ENCODE results near the gene GMCL1. TPM values are rescaled to one million over a fixed set of nuclear protein-coding genes. Genes with fewer than 3 reads are reported as not detected.

The GMCL1 gene
- total RNA-seq, 1 experiment from 2014 or later = 13.8 TPM

DNA sequence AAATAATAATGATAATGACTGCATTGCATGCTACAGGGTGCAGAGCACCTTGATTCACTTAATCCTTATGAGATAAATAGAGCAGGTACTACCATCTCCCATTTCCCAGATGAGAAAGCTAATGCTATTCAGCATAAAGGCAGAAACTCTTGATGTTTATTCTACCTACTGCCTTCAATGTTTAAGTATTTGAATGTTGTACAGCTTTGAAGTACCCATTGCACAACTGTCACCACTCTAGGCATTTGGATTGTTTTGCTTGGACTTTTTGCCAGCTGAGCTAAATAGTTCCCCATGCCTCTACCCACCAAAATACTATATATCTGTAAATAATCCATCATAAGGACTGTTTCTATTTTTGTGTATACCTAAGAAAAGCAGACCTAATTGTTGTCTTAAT lies 77.8 kb downstream of the GMCL1 start:
- ChIA-PET POLR2A (interaction anchor here (0.7 kb wide), 1 partner anchor 387 kb away, joined by 10 read pairs; the partner anchor contains the start of gene SNRPG), CTCF (no interaction called here)
- intact Hi-C loops (cut with micrococcal nuclease; ENCODE audit: unreplicated experiment) = no loop called here
- Histone ChIP-seq H3K27me3 (replicated peaks; ENCODE audit: control insufficient read depth, insufficient read depth, low read length) (no peaks in the 10 kb centered on the region), H3K4me3 (ENCODE audit: low read depth, low read length) (no peak overlapping the region), H3K4me1 (no peaks in the 10 kb centered on the region), H3K9me3 (no peaks in the 10 kb centered on the region), H3K36me3 (ENCODE audit: control insufficient read depth, insufficient read depth, low read length) (peaks cover 2% of the 10 kb centered on the region; the same call in 1 of the 2 replicates)
- Mint-ChIP-seq H3K4me3 (ENCODE audit: unreplicated experiment) (no peak overlapping the region), H3K4me1 (ENCODE audit: low read depth, unreplicated experiment) (peaks cover 10% of the 10 kb centered on the region), H3K36me3 (ENCODE audit: insufficient read depth, unreplicated experiment) (peaks cover 49% of the 10 kb centered on the region), H3K9me3 (ENCODE audit: unreplicated experiment) (no peaks in the 10 kb centered on the region), H3K27ac (ENCODE audit: unreplicated experiment) (no peak overlapping the region), H3K27me3 (ENCODE audit: insufficient read depth, unreplicated experiment) (no peaks in the 10 kb centered on the region)
- TF ChIP-seq, protein P1, sequence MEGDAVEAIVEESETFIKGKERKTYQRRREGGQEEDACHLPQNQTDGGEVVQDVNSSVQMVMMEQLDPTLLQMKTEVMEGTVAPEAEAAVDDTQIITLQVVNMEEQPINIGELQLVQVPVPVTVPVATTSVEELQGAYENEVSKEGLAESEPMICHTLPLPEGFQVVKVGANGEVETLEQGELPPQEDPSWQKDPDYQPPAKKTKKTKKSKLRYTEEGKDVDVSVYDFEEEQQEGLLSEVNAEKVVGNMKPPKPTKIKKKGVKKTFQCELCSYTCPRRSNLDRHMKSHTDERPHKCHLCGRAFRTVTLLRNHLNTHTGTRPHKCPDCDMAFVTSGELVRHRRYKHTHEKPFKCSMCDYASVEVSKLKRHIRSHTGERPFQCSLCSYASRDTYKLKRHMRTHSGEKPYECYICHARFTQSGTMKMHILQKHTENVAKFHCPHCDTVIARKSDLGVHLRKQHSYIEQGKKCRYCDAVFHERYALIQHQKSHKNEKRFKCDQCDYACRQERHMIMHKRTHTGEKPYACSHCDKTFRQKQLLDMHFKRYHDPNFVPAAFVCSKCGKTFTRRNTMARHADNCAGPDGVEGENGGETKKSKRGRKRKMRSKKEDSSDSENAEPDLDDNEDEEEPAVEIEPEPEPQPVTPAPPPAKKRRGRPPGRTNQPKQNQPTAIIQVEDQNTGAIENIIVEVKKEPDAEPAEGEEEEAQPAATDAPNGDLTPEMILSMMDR (IDR thresholded peaks at IDR 0.05; ENCODE audit: insufficient read depth in 1 of 2, low read depth in 1 of 2, low read length in 1 of 2, severe bottlenecking in 1 of 2, unreplicated experiment in 1 of 2) = no peak
- no peak for DNase-seq
- BruUV-seq (replicated peaks) = no TSS peak

DNA sequence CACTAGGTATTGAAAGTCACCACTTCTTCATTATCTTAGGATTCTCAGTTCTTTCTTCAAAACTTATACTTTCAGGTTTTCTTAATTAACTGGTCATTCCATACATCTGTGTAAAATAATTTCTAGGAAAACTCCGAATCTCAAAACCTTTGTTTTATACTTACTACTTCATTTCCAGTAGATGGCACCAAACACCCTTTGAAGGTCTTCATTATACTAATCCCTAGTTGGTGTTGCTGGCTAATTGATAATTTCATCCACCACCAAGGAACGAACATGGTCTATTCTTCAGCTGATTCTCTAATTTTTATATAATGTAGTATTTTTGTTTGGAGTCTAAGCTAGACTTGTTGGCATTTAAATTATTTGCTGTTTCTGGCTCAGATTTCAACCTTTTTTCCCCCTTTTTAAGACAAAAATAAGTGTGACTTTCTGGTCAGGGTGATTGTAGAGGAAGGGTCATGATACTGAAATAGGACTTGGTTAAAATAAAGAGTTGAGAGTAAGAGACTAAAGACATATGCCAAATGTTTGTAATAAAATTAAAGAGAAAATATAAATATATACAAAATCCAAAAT lies 82.6 kb downstream of the GMCL1 start:
- intact Hi-C loops (cut with micrococcal nuclease; ENCODE audit: unreplicated experiment) = loop anchor here (1.0 kb wide), 1 partner anchor 389 kb away; no protein-coding TSS in a partner anchor
- no peaks in the 10 kb centered on the region for H3K4me1 ChIP-seq
- H3K9me3 Mint-ChIP-seq (ENCODE audit: unreplicated experiment) = no peaks in the 10 kb centered on the region
- H3K36me3 ChIP-seq (ENCODE audit: control insufficient read depth, insufficient read depth, low read length) = peaks cover 2% of the 10 kb centered on the region; the same call in 1 of the 2 replicates
- H3K4me3 Mint-ChIP-seq (ENCODE audit: unreplicated experiment) = no peak overlapping the region
- TF ChIP-seq, protein P1 (IDR thresholded peaks at IDR 0.05; ENCODE audit: insufficient read depth in 1 of 2, low read depth in 1 of 2, low read length in 1 of 2, severe bottlenecking in 1 of 2, unreplicated experiment in 1 of 2) = peak; percentile 44 to 70
- no peaks in the 10 kb centered on the region for H3K27me3 Mint-ChIP-seq (ENCODE audit: insufficient read depth, unreplicated experiment)
- peak in 1 of 2 experiments; percentile 51 for DNase-seq
- H3K27me3 ChIP-seq (replicated peaks; ENCODE audit: control insufficient read depth, insufficient read depth, low read length) = no peaks in the 10 kb centered on the region
- H3K27ac Mint-ChIP-seq (ENCODE audit: unreplicated experiment) = no peak overlapping the region
- ChIA-PET POLR2A (no interaction called here), CTCF (interaction anchor here (0.6 to 4.4 kb wide), 5 partner anchors 19 to 381 kb away, joined by 4 to 69 read pairs (median 5); partner anchors contain the start of genes SNRNP27 and SNRPG)
- no TSS peak for BruUV-seq (replicated peaks)
- H3K4me3 ChIP-seq (ENCODE audit: low read depth, low read length) = no peak overlapping the region
- no peaks in the 10 kb centered on the region for H3K9me3 ChIP-seq
- H3K4me1 Mint-ChIP-seq (ENCODE audit: low read depth, unreplicated experiment) = peaks cover 4% of the 10 kb centered on the region
- peaks cover 32% of the 10 kb centered on the region for H3K36me3 Mint-ChIP-seq (ENCODE audit: insufficient read depth, unreplicated experiment)

GRCh38 chr2:69914164-69914949 lies 84.9 kb downstream of the GMCL1 start:
- Mint-ChIP-seq H3K27ac (ENCODE audit: unreplicated experiment) (peak overlapping the region; percentile 82), H3K36me3 (ENCODE audit: insufficient read depth, unreplicated experiment) (peaks cover 15% of the 10 kb centered on the region), H3K4me1 (ENCODE audit: low read depth, unreplicated experiment) (peaks cover 4% of the 10 kb centered on the region), H3K9me3 (ENCODE audit: unreplicated experiment) (no peaks in the 10 kb centered on the region), H3K27me3 (ENCODE audit: insufficient read depth, unreplicated experiment) (no peaks in the 10 kb centered on the region), H3K4me3 (ENCODE audit: unreplicated experiment) (peak overlapping the region; percentile 82)
- CTCF ChIA-PET = interaction anchor here (0.5 to 4.4 kb wide), 29 partner anchors 8 to 475 kb away, joined by 3 to 69 read pairs (median 4); partner anchors contain the start of genes C2orf42, PCYOX1, SNRNP27 and SNRPG
- H3K27me3 ChIP-seq (replicated peaks; ENCODE audit: control insufficient read depth, insufficient read depth, low read length) = no peaks in the 10 kb centered on the region
- TF ChIP-seq, protein P1 (IDR thresholded peaks at IDR 0.05; ENCODE audit: insufficient read depth in 1 of 2, low read depth in 1 of 2, low read length in 1 of 2, severe bottlenecking in 1 of 2, unreplicated experiment in 1 of 2) = peak in 1 of 2 experiments; percentile 33
- no peaks in the 10 kb centered on the region for H3K9me3 ChIP-seq
- H3K36me3 ChIP-seq (ENCODE audit: control insufficient read depth, insufficient read depth, low read length) = no peaks in the 10 kb centered on the region
- H3K4me3 ChIP-seq (ENCODE audit: low read depth, low read length) = peak overlapping the region; percentile 74
- POLR2A ChIA-PET = interaction anchor here (0.6 to 2.8 kb wide), 59 partner anchors 10 to 1154 kb away, joined by 3 to 58 read pairs (median 4); partner anchors contain the start of genes ANXA4, C2orf42, NAGK and PCYOX1
- intact Hi-C loops (cut with micrococcal nuclease; ENCODE audit: unreplicated experiment) = loop anchor here (1.0 to 2.0 kb wide), 7 partner anchors 20 to 334 kb away; partner anchors contain the start of gene TIA1
- no peaks in the 10 kb centered on the region for H3K4me1 ChIP-seq
- peak; percentile 100 for DNase-seq
- TSS peak; percentile 85 for BruUV-seq (replicated peaks)

Data from Caco-2 (cell line).